WTC11 (cell line): ENCODE data around the gene PI4K2B. TPM values are rescaled to one million over a fixed set of nuclear protein-coding genes. Genes with fewer than 3 reads are reported as not detected.
A peak's percentile ranks its signal among the peaks of the same experiment; 100 is the strongest.

Experiments used
- ATAC-seq: fragments of 200-7000 bp; cut with Tn5 transposase; 2 replicates; pipeline ENCODE4 v1.10.0; 2021; ENCODE audit warnings: mild to moderate bottlenecking, moderate library complexity
- CTCF ChIA-PET: fragments of 300-600 bp; sonication (Branson Sonifier 250); formaldehyde crosslinking; loops from one replicate; lab custom pipeline; 2021; ENCODE audit warnings: antibody characterized with exemption; lab: Charles Lee
- POLR2A ChIA-PET: fragments of 350-600 bp; sonication (Branson Sonifier 250); formaldehyde crosslinking; loops from one replicate; lab custom pipeline; 2021; ENCODE audit warnings: antibody characterized with exemption; lab: Charles Lee
- DNase-seq: peaks from one replicate; pipeline ENCODE4 v3.0.0; 2021; ENCODE audit warnings: low spot score
- H3K27ac Mint-ChIP-seq: 2 replicates; pipeline ENCODE4 v1.8.0; 2021; ENCODE audit warnings: mixed read lengths
- H3K27me3 Mint-ChIP-seq: 2 replicates; pipeline ENCODE4 v1.8.0; 2021; ENCODE audit warnings: low read depth, mild to moderate bottlenecking, moderate library complexity, mixed read lengths
- H3K36me3 Mint-ChIP-seq: 2 replicates; pipeline ENCODE4 v1.8.0; 2021; ENCODE audit warnings: mixed read lengths
- H3K4me1 Mint-ChIP-seq: 2 replicates; pipeline ENCODE4 v1.8.0; 2022; ENCODE audit warnings: mixed read lengths
- H3K4me3 Mint-ChIP-seq: 2 replicates; pipeline ENCODE4 v1.8.0; 2021; ENCODE audit warnings: mild to moderate bottlenecking, moderate library complexity, mixed read lengths
- H3K9me3 Mint-ChIP-seq: 2 replicates; pipeline ENCODE4 v1.8.0; 2021; ENCODE audit warnings: mixed read lengths
- CREM ChIP-seq: sonication (generic); formaldehyde crosslinking; IDR thresholded peaks from 2 replicates; pipeline ENCODE4 v1.8.1; 2022; ENCODE audit warnings: mild to moderate bottlenecking, missing genetic modification reagents, moderate library complexity
- EMX1 ChIP-seq: fragments of 250-450 bp; sonication (Bioruptor Pico); IDR thresholded peaks from 2 replicates; pipeline ENCODE4 v1.8.0; 2021; ENCODE audit warnings: mild to moderate bottlenecking
- ETV6 ChIP-seq: sonication (generic); formaldehyde crosslinking; IDR thresholded peaks from 2 replicates; pipeline ENCODE4 v1.8.1; 2022; ENCODE audit warnings: mild to moderate bottlenecking, missing genetic modification reagents
- FOXK1 ChIP-seq: sonication (generic); formaldehyde crosslinking; IDR thresholded peaks from 2 replicates; pipeline ENCODE4 v1.8.0; 2022; ENCODE audit warnings: mild to moderate bottlenecking, moderate library complexity, missing genetic modification reagents
- FOXP1 ChIP-seq: sonication (generic); formaldehyde crosslinking; IDR thresholded peaks from 2 replicates; pipeline ENCODE4 v1.8.0; 2022; ENCODE audit warnings: missing genetic modification reagents, mild to moderate bottlenecking, moderate library complexity, borderline replicate concordance
- GABPB1 ChIP-seq: sonication (generic); formaldehyde crosslinking; IDR thresholded peaks from 2 replicates; pipeline ENCODE4 v1.8.1; 2023; ENCODE audit warnings: mild to moderate bottlenecking, missing genetic modification reagents
- GTF2I ChIP-seq: fragments of 250-450 bp; sonication (Bioruptor Pico); conservative IDR thresholded peaks from 2 replicates; pipeline ENCODE4 v1.4.0; 2021; ENCODE audit warnings: mild to moderate bottlenecking
- HMGA2 ChIP-seq: fragments of 250-450 bp; sonication (Bioruptor Pico); IDR thresholded peaks from 2 replicates; pipeline ENCODE4 v1.4.0; 2021; ENCODE audit warnings: mild to moderate bottlenecking, moderate library complexity
- KAT7 ChIP-seq: sonication (generic); formaldehyde crosslinking; IDR thresholded peaks from 2 replicates; pipeline ENCODE4 v1.8.1; 2023; ENCODE audit warnings: missing genetic modification reagents, mild to moderate bottlenecking, borderline replicate concordance
- NR2C2 ChIP-seq: sonication (generic); formaldehyde crosslinking; IDR thresholded peaks from 2 replicates; pipeline ENCODE4 v1.8.0; 2022; ENCODE audit warnings: mild to moderate bottlenecking, missing genetic modification reagents
- OVOL2 ChIP-seq: fragments of 250-450 bp; sonication (Bioruptor Pico); IDR thresholded peaks from 2 replicates; pipeline ENCODE4 v1.9.0; 2021; ENCODE audit warnings: mild to moderate bottlenecking, borderline replicate concordance
- SMAD3 ChIP-seq: sonication (generic); formaldehyde crosslinking; IDR thresholded peaks from 2 replicates; pipeline ENCODE4 v1.8.0; 2022; ENCODE audit warnings: missing genetic modification reagents, mild to moderate bottlenecking, borderline replicate concordance
- SOX15 ChIP-seq: fragments of 250-450 bp; sonication (Bioruptor Pico); IDR thresholded peaks from 2 replicates; pipeline ENCODE4 v1.9.0; 2021; ENCODE audit warnings: mild to moderate bottlenecking
- ZNF121 ChIP-seq: sonication (generic); formaldehyde crosslinking; IDR thresholded peaks from 2 replicates; pipeline ENCODE4 v1.8.0; 2023; ENCODE audit warnings: missing genetic modification reagents
- ZNF423 ChIP-seq: fragments of 250-450 bp; sonication (Bioruptor Pico); IDR thresholded peaks from 2 replicates; pipeline ENCODE4 v2.1.2; 2022; ENCODE audit warnings: mild to moderate bottlenecking, moderate library complexity
- ZNF671 ChIP-seq: fragments of 250-450 bp; sonication (Bioruptor Pico); IDR thresholded peaks from 2 replicates; pipeline ENCODE4 v1.8.0; 2021; ENCODE audit warnings: mild to moderate bottlenecking
- total RNA-seq: library from RNA; stranded (reverse); gene quantifications from 3 replicates; pipeline ENCODE4 v1.2.3, GENCODE V29; 2021
- TF ChIP-seq, protein P1 (sequence below): sonication (generic); formaldehyde crosslinking; IDR thresholded peaks from 2 replicates; pipeline ENCODE4 v1.8.0; 2022; ENCODE audit warnings: mild to moderate bottlenecking, missing genetic modification reagents
- TF ChIP-seq, protein P2 (sequence below): sonication (generic); formaldehyde crosslinking; IDR thresholded peaks from 2 replicates; pipeline ENCODE4 v1.8.1; 2022; ENCODE audit warnings: mild to moderate bottlenecking, moderate library complexity, missing genetic modification reagents
- TF ChIP-seq, protein P3 (sequence below): sonication (generic); formaldehyde crosslinking; IDR thresholded peaks from 2 replicates; pipeline ENCODE4 v1.8.0; 2023; ENCODE audit warnings: missing genetic modification reagents, mild to moderate bottlenecking, borderline replicate concordance
- TF ChIP-seq, protein P4 (sequence below): fragments of 250-450 bp; sonication (Bioruptor Pico); IDR thresholded peaks from 2 replicates; pipeline ENCODE4 v1.8.0; 2021; ENCODE audit warnings: mild to moderate bottlenecking
- TF ChIP-seq, protein P5 (sequence below): sonication (generic); formaldehyde crosslinking; IDR thresholded peaks from 2 replicates; pipeline ENCODE4 v1.8.1; 2023; ENCODE audit warnings: mild to moderate bottlenecking, missing genetic modification reagents

Gene PI4K2B
- total RNA-seq, 1 experiment from 2014 or later: 15.1 TPM

DNA sequence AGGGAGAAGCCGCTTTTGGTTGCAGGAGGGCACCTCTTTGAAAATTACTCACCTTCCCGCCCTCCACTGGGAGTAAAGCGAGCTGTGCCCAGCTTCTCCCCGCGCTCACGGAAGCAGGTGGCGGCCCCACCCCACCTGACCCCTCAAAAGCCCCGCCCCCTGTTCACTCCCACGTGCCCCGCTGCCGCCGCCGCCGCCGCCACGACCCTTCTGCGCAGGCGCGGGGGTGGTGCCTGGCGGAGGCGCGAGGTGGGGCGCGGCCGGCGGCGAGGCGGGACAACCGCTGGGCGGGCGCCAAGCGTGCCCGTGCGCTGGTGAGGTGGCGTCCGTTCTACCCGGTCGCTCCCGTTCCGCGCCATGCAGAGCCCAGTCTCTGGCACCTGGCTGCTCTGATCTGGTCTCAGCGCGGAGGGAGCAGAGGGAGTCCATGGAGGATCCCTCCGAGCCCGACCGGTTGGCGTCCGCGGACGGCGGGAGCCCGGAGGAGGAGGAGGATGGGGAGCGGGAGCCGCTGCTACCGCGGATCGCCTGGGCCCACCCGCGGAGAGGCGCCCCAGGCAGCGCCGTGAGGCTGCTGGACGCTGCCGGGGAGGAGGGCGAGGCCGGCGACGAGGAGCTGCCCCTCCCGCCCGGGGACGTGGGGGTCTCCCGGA is at the start of gene PI4K2B (continued):
- TF ChIP-seq, protein P1, sequence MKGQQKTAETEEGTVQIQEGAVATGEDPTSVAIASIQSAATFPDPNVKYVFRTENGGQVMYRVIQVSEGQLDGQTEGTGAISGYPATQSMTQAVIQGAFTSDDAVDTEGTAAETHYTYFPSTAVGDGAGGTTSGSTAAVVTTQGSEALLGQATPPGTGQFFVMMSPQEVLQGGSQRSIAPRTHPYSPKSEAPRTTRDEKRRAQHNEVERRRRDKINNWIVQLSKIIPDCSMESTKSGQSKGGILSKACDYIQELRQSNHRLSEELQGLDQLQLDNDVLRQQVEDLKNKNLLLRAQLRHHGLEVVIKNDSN (CRISPR knock-in tag): peak; percentile 68
- TF ChIP-seq SOX15 (CRISPR knock-in tag) (no peak), FOXP1 (CRISPR knock-in tag) (peak; percentile 85; the same call in 1 of the 2 replicates), ZNF423 (CRISPR knock-in tag) (peak; percentile 28; the same call in 1 of the 2 replicates), CREM (CRISPR knock-in tag) (peak; percentile 72), EMX1 (CRISPR knock-in tag) (no peak), ETV6 (CRISPR knock-in tag) (peak; percentile 77; the same call in 1 of the 2 replicates), KAT7 (CRISPR knock-in tag) (peak; percentile 84), FOXK1 (CRISPR knock-in tag) (peak; percentile 42; the same call in 1 of the 2 replicates), GTF2I (no peak)
- TF ChIP-seq, protein P2, sequence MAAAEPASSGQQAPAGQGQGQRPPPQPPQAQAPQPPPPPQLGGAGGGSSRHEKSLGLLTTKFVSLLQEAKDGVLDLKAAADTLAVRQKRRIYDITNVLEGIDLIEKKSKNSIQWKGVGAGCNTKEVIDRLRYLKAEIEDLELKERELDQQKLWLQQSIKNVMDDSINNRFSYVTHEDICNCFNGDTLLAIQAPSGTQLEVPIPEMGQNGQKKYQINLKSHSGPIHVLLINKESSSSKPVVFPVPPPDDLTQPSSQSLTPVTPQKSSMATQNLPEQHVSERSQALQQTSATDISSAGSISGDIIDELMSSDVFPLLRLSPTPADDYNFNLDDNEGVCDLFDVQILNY (CRISPR knock-in tag): peak; percentile 65; the same call in 1 of the 2 replicates
- TF ChIP-seq, protein P3, sequence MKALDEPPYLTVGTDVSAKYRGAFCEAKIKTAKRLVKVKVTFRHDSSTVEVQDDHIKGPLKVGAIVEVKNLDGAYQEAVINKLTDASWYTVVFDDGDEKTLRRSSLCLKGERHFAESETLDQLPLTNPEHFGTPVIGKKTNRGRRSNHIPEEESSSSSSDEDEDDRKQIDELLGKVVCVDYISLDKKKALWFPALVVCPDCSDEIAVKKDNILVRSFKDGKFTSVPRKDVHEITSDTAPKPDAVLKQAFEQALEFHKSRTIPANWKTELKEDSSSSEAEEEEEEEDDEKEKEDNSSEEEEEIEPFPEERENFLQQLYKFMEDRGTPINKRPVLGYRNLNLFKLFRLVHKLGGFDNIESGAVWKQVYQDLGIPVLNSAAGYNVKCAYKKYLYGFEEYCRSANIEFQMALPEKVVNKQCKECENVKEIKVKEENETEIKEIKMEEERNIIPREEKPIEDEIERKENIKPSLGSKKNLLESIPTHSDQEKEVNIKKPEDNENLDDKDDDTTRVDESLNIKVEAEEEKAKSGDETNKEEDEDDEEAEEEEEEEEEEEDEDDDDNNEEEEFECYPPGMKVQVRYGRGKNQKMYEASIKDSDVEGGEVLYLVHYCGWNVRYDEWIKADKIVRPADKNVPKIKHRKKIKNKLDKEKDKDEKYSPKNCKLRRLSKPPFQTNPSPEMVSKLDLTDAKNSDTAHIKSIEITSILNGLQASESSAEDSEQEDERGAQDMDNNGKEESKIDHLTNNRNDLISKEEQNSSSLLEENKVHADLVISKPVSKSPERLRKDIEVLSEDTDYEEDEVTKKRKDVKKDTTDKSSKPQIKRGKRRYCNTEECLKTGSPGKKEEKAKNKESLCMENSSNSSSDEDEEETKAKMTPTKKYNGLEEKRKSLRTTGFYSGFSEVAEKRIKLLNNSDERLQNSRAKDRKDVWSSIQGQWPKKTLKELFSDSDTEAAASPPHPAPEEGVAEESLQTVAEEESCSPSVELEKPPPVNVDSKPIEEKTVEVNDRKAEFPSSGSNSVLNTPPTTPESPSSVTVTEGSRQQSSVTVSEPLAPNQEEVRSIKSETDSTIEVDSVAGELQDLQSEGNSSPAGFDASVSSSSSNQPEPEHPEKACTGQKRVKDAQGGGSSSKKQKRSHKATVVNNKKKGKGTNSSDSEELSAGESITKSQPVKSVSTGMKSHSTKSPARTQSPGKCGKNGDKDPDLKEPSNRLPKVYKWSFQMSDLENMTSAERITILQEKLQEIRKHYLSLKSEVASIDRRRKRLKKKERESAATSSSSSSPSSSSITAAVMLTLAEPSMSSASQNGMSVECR (CRISPR knock-in tag): peak; percentile 39; the same call in 1 of the 2 replicates
- TF ChIP-seq, protein P4, sequence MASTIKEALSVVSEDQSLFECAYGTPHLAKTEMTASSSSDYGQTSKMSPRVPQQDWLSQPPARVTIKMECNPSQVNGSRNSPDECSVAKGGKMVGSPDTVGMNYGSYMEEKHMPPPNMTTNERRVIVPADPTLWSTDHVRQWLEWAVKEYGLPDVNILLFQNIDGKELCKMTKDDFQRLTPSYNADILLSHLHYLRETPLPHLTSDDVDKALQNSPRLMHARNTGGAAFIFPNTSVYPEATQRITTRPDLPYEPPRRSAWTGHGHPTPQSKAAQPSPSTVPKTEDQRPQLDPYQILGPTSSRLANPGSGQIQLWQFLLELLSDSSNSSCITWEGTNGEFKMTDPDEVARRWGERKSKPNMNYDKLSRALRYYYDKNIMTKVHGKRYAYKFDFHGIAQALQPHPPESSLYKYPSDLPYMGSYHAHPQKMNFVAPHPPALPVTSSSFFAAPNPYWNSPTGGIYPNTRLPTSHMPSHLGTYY (CRISPR knock-in tag): no peak
- TF ChIP-seq, all 79 proteins: peak for 27

DNA sequence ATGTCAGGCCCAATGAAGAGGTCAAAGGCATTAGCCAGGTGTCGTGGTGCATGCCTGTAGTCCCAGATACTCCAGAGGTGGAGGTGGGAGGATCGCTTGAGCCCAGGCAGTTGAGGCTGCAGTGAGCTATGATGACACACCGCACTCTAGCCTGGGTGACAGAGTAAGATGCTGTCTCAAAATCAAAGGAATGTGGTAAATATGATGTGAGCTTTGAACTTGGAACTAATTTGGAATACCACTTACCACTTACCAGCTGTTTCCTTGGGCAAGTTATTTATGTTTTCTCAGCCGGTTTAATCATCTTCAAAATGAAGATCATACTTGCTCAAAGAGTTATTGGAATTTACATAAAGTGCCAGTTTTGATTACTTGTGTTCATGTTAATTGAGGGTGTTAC is 49.8 kb upstream of the PI4K2B start:
- ChIA-PET CTCF (no interaction called here), POLR2A (no interaction called here)
- Mint-ChIP-seq H3K9me3 (no peaks in the 10 kb centered on the region), H3K27ac (no peak overlapping the region), H3K4me3 (no peak overlapping the region), H3K36me3 (no peaks in the 10 kb centered on the region), H3K4me1 (no peaks in the 10 kb centered on the region), H3K27me3 (no peaks in the 10 kb centered on the region)
- DNase-seq (no peak), ATAC-seq (no peak)
- TF ChIP-seq OVOL2 (CRISPR knock-in tag): no peak
- TF ChIP-seq HMGA2 (CRISPR knock-in tag): no peak
- TF ChIP-seq ZNF121 (CRISPR knock-in tag): no peak
- TF ChIP-seq NR2C2: no peak
- TF ChIP-seq ZNF671 (CRISPR knock-in tag): no peak
- TF ChIP-seq, protein P2 (CRISPR knock-in tag): no peak
- no peak for TF ChIP-seq GABPB1 (CRISPR knock-in tag)
- no peak for TF ChIP-seq SMAD3 (CRISPR knock-in tag)
- TF ChIP-seq, protein P5, sequence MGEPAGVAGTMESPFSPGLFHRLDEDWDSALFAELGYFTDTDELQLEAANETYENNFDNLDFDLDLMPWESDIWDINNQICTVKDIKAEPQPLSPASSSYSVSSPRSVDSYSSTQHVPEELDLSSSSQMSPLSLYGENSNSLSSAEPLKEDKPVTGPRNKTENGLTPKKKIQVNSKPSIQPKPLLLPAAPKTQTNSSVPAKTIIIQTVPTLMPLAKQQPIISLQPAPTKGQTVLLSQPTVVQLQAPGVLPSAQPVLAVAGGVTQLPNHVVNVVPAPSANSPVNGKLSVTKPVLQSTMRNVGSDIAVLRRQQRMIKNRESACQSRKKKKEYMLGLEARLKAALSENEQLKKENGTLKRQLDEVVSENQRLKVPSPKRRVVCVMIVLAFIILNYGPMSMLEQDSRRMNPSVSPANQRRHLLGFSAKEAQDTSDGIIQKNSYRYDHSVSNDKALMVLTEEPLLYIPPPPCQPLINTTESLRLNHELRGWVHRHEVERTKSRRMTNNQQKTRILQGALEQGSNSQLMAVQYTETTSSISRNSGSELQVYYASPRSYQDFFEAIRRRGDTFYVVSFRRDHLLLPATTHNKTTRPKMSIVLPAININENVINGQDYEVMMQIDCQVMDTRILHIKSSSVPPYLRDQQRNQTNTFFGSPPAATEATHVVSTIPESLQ (CRISPR knock-in tag): no peak
